Measurements from ENCODE around the gene ELK3. TPM values are rescaled to one million over a fixed set of nuclear protein-coding genes. Genes with fewer than 3 reads are reported as not detected.

Gene ELK3
- total and polyA plus RNA-seq, 9 of the 15 experiments (the other 6 are each of a cell fraction or from before 2014, with no cell fraction given), result 1.5 to 5.5 (median 2.9) TPM

DNA sequence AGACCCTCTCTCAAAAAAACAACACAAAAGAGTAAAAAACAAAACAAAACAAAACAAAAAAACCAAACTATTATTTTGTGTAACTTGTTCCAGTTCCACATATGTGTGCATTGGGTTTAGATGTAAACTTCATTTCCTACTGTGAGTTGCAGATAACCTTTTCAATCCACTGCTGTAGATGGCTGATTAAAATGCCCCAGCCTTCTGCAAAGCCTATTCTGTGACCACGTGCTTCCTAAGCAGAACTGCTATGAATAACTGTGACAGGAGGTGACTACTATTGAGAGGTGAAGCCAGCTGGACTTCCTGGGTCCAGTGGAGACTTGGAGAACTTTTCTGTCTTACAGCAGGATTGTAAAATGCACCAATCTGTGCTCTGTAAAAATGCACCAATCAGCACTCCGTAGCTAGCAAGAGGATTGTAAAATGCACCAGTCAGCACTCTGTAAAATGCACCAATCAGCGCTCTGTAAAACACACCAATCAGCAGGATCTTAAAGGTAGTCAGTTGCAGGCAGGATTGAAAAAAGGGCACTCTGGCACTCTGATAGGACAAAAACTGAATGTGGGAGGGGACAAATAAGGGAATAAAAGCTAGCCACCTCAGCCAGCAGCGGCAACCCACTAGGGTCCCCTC, 10.3 kb upstream of the ELK3 start (continued):
- no peak for TF ChIP-seq ZBTB11 (CRISPR knock-in tag; IDR thresholded peaks at IDR 0.05)
- no peak for TF ChIP-seq THAP12 (CRISPR knock-in tag; IDR thresholded peaks at IDR 0.05)
- peak; percentile 43 for TF ChIP-seq RBM25 (IDR thresholded peaks at IDR 0.05; ENCODE audit: low read depth, low read length, severe bottlenecking)
- no peak for TF ChIP-seq RBM17 (IDR thresholded peaks at IDR 0.05; ENCODE audit: borderline replicate concordance, low read depth, low read length)
- TF ChIP-seq RNF219 (CRISPR knock-in tag; IDR thresholded peaks at IDR 0.05), result no peak
- TF ChIP-seq ZZZ3 (IDR thresholded peaks at IDR 0.05), result no peak
- no peak for TF ChIP-seq ZC3H11A (IDR thresholded peaks at IDR 0.05; ENCODE audit: low read depth, low read length)
- peak; percentile 52 for TF ChIP-seq CBFA2T2 (conservative IDR thresholded peaks at IDR 0.05)
- TF ChIP-seq ZNF23 (CRISPR knock-in tag; IDR thresholded peaks at IDR 0.05), result no peak
- TF ChIP-seq ZNF695 (CRISPR knock-in tag; IDR thresholded peaks at IDR 0.05), result no peak
- TF ChIP-seq, protein P1, sequence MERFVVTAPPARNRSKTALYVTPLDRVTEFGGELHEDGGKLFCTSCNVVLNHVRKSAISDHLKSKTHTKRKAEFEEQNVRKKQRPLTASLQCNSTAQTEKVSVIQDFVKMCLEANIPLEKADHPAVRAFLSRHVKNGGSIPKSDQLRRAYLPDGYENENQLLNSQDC (CRISPR knock-in tag; IDR thresholded peaks at IDR 0.05), result no peak
- TF ChIP-seq EP400 (IDR thresholded peaks at IDR 0.05), result no peak
- no peak for TF ChIP-seq IRF2 (CRISPR knock-in tag; IDR thresholded peaks at IDR 0.05)
- no peak for TF ChIP-seq FOXA3 (CRISPR knock-in tag; conservative IDR thresholded peaks at IDR 0.05 in 1 of 2, IDR thresholded peaks at IDR 0.05 in 1 of 2)
